ENCODE results near the gene UBE3B.
A peak's percentile ranks its signal among the peaks of the same experiment; 100 is the strongest.

Gene UBE3B

DNA sequence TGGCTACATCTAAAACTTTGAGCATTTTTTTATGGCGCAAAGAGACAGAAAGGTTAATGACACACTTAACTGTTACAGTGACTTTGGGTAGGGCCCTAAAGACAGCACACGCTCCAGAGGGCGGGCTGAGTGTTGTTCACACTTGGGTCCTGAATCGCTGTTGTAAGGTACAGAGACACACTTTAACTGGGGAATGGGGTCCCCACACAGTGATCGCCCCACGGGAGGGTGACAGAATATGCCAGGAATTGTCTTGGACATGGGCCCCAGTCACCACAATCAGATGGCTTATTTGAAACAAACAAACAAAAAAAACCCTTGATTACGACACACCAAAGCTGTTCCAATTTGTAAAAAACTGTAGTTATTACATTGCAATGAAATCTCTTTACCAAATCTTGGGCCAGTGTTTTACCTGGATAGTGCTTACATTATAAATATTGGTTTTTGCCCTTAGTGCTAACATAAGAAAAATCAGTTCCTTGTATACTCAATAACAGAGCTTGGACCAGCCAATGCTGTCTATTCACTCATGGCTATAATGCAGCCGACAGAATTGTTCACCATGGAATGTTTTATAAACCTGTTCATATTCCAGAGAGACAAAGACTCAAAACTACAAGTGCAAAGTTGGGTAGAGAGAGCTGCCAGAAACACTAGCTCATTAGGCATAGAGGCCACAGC lies 28.6 kb upstream of the UBE3B start:
- TF ChIP-seq ZNF565 (CRISPR knock-in tag; conservative IDR thresholded peaks at IDR 0.05; ENCODE audit: low read depth) = no peak
- no peak for TF ChIP-seq ZNF70 (CRISPR knock-in tag; IDR thresholded peaks at IDR 0.05)
- TF ChIP-seq RARB (CRISPR knock-in tag; IDR thresholded peaks at IDR 0.05) = no peak
- no peak for TF ChIP-seq SNAI2 (CRISPR knock-in tag; IDR thresholded peaks at IDR 0.05)
- no peak for TF ChIP-seq GLIS3 (CRISPR knock-in tag; IDR thresholded peaks at IDR 0.05)
- no peak for TF ChIP-seq ZFP30 (CRISPR knock-in tag; IDR thresholded peaks at IDR 0.05)
- no peak for TF ChIP-seq ARNTL (CRISPR knock-in tag; IDR thresholded peaks at IDR 0.05; ENCODE audit: borderline replicate concordance, low read depth)
- TF ChIP-seq ZNF8 (CRISPR knock-in tag; IDR thresholded peaks at IDR 0.05) = no peak
- no peak for TF ChIP-seq TOX (CRISPR knock-in tag; IDR thresholded peaks at IDR 0.05; ENCODE audit: borderline replicate concordance)
- no peak for TF ChIP-seq PATZ1 (CRISPR knock-in tag; IDR thresholded peaks at IDR 0.05; ENCODE audit: borderline replicate concordance)
- no peak for TF ChIP-seq OSR1 (CRISPR knock-in tag; IDR thresholded peaks at IDR 0.05)
- TF ChIP-seq ESRRG (CRISPR knock-in tag; IDR thresholded peaks at IDR 0.05) = no peak
- TF ChIP-seq TCF4 (CRISPR knock-in tag; IDR thresholded peaks at IDR 0.05; ENCODE audit: borderline replicate concordance) = no peak
- ATAC-seq = no peak

DNA sequence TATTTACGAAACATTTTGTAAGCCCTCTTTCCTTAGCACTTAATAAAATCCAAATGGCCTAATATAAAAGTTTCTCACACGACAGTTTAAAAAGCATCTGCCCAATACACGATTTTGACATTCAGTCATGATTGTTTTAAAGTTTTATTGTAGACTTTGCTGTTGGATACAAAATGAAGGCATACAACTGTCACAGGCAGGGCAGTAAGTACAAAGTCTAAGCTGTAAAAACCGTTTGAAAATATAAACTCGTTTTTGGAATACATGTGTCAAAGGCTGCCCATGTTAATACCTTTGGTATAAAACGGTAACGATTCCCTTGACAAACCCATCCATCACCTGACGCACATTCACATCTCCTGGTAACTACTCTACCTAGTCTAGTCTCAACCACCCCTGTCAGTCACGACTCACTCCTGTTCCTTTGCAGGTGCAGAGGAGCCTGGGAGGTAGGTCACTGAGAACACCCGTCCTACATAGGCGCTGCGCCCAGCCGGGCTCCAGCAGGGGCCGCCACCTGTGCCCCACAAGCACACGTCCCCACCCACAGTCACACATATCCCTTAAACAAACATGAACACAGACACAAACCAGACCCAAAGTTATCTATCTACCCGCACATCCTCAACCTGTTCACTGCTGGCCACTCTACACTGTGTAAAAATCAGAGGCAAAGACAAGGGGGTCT lies 27.4 kb upstream of the UBE3B start:
- peak; percentile 55 for ATAC-seq
- TF ChIP-seq ZC3H10 (CRISPR knock-in tag; IDR thresholded peaks at IDR 0.05) (no peak), ZNF8 (CRISPR knock-in tag; IDR thresholded peaks at IDR 0.05) (no peak)

GRCh38 chr12:109450980-109451379 lies 26.5 kb upstream of the UBE3B start:
- TF ChIP-seq PPARA (CRISPR knock-in tag; IDR thresholded peaks at IDR 0.05; ENCODE audit: borderline replicate concordance) = no peak
- TF ChIP-seq SNAI2 (CRISPR knock-in tag; IDR thresholded peaks at IDR 0.05) = no peak
- no peak for ATAC-seq

GRCh38 chr12:109451400-109451799 lies 26.0 kb upstream of the UBE3B start:
- ATAC-seq = no peak

More at GRCh38 chr12:109451400-109451799, 26.0 kb upstream of the UBE3B start:
- TF ChIP-seq TSHZ2 (CRISPR knock-in tag; IDR thresholded peaks at IDR 0.05) (no peak), ESRRG (CRISPR knock-in tag; IDR thresholded peaks at IDR 0.05) (no peak), GLIS3 (CRISPR knock-in tag; IDR thresholded peaks at IDR 0.05) (no peak), TOX (CRISPR knock-in tag; IDR thresholded peaks at IDR 0.05; ENCODE audit: borderline replicate concordance) (no peak), ARNTL (CRISPR knock-in tag; IDR thresholded peaks at IDR 0.05; ENCODE audit: borderline replicate concordance, low read depth) (no peak), ZC3H10 (CRISPR knock-in tag; IDR thresholded peaks at IDR 0.05) (no peak), ZNF565 (CRISPR knock-in tag; conservative IDR thresholded peaks at IDR 0.05; ENCODE audit: low read depth) (no peak), CSDC2 (CRISPR knock-in tag; IDR thresholded peaks at IDR 0.05) (no peak), BACH2 (CRISPR knock-in tag; IDR thresholded peaks at IDR 0.05; ENCODE audit: borderline replicate concordance) (no peak), ZNF70 (CRISPR knock-in tag; IDR thresholded peaks at IDR 0.05) (no peak), TCF4 (CRISPR knock-in tag; IDR thresholded peaks at IDR 0.05; ENCODE audit: borderline replicate concordance) (no peak), ISL1 (CRISPR knock-in tag; IDR thresholded peaks at IDR 0.05) (no peak), PPARA (CRISPR knock-in tag; IDR thresholded peaks at IDR 0.05; ENCODE audit: borderline replicate concordance) (no peak), SNAI2 (CRISPR knock-in tag; IDR thresholded peaks at IDR 0.05) (no peak), CSRNP3 (CRISPR knock-in tag; IDR thresholded peaks at IDR 0.05) (no peak)

Measured in SK-N-SH treated with all-trans-retinoic acid at 6 μM for 48 hours (cell line).